Liver (tissue), 9 donors: Measurements from ENCODE around the gene E2F4. TPM values are rescaled to one million over a fixed set of nuclear protein-coding genes. Genes with fewer than 3 reads are reported as not detected.

Experiments
- DNase-seq: peaks from one replicate; pipeline ENCODE4 v3.0.0-alpha.2; 2017; ENCODE audit warnings: low spot score
- H3K27ac ChIP-seq, 2 donors: one replicate each; pipeline ENCODE4 v1.7.0; 2013; ENCODE audit warnings: inconsistent platforms in 2 of 2, low read length in 2 of 2, control low read depth in 1 of 2, low read depth in 1 of 2, mild to moderate bottlenecking in 1 of 2
- H3K27me3 ChIP-seq, 4 donors: one replicate each; pipeline versions ENCODE4 v1.6.1 to v1.7.0; 2013; ENCODE audit warnings: low read length in 3 of 4, inconsistent platforms in 1 of 4, mild to moderate bottlenecking in 1 of 4, moderate library complexity in 1 of 4; ENCODE audit not compliant: control insufficient read depth in 4 of 4, insufficient read depth in 4 of 4
- H3K36me3 ChIP-seq, 4 donors: one replicate each; pipeline versions ENCODE4 v1.6.1 to v1.7.0; 2013; ENCODE audit warnings: low read length in 3 of 4, mild to moderate bottlenecking in 3 of 4, low read depth in 1 of 4, moderate library complexity in 1 of 4; ENCODE audit not compliant: control insufficient read depth in 4 of 4, insufficient read depth in 3 of 4
- H3K4me1 ChIP-seq, 4 donors: one replicate each; pipeline versions ENCODE4 v1.6.1 to v1.7.0; 2013; ENCODE audit warnings: low read length in 3 of 4, mild to moderate bottlenecking in 3 of 4, moderate library complexity in 1 of 4; ENCODE audit not compliant: control insufficient read depth in 4 of 4, insufficient read depth in 4 of 4
- H3K4me3 ChIP-seq, 3 donors: one replicate each; pipeline versions ENCODE4 v1.6.1 to v1.7.0; 2013; ENCODE audit warnings: low read length in 3 of 3, control low read depth in 1 of 3, low read depth in 1 of 3, mild to moderate bottlenecking in 1 of 3
- H3K9ac ChIP-seq, 2 donors: one replicate each; pipeline ENCODE4 v1.7.0; 2013; ENCODE audit warnings: low read length in 2 of 2, mild to moderate bottlenecking in 2 of 2, moderate library complexity in 2 of 2, control low read depth in 1 of 2, low read depth in 1 of 2
- H3K9me3 ChIP-seq, 4 donors: one replicate each; pipeline versions ENCODE4 v1.6.1 to v1.7.0; 2013; ENCODE audit warnings: low read length in 3 of 4; ENCODE audit not compliant: control insufficient read depth in 4 of 4
- ATF3 ChIP-seq: IDR thresholded peaks from 2 replicates; pipeline ENCODE4 v1.6.1; 2016; ENCODE audit warnings: antibody characterized with exemption
- CTCF ChIP-seq: fragments of 150-350 bp; IDR thresholded peaks from 2 replicates; pipeline ENCODE4 v1.5.1; 2017; ENCODE audit warnings: improper control_type of control experiment, low read depth, low read length; ENCODE audit not compliant: missing input control
- EGR1 ChIP-seq, 2 donors: IDR thresholded peaks; 2 replicates each; pipeline ENCODE4 v1.6.1; 2016 to 2018; ENCODE audit warnings: antibody characterized with exemption in 2 of 2, low read depth in 2 of 2
- FOXA1 ChIP-seq: IDR thresholded peaks from 2 replicates; pipeline ENCODE4 v1.6.1; 2016; ENCODE audit warnings: antibody characterized with exemption
- FOXA2 ChIP-seq: IDR thresholded peaks from 2 replicates; pipeline ENCODE4 v1.6.1; 2016; ENCODE audit warnings: antibody characterized with exemption
- GABPA ChIP-seq, 2 donors: IDR thresholded peaks in 1 of 2; conservative IDR thresholded peaks in 1 of 2; 2 replicates each; pipeline ENCODE4 v1.6.1; 2016; ENCODE audit warnings: antibody characterized with exemption in 2 of 2, mild to moderate bottlenecking in 1 of 2, moderate library complexity in 1 of 2
- HNF4A ChIP-seq, 2 donors: conservative IDR thresholded peaks; 2 replicates each; pipeline ENCODE4 v1.6.1; 2016; ENCODE audit warnings: antibody characterized with exemption in 2 of 2, mild to moderate bottlenecking in 2 of 2
- HNF4G ChIP-seq: IDR thresholded peaks from 2 replicates; pipeline ENCODE4 v1.6.1; 2016; ENCODE audit warnings: antibody characterized with exemption
- JUND ChIP-seq, 2 donors: IDR thresholded peaks; 2 replicates each; pipeline ENCODE4 v1.6.1; 2016; ENCODE audit warnings: antibody characterized with exemption in 2 of 2
- MAX ChIP-seq: IDR thresholded peaks from 2 replicates; pipeline ENCODE4 v1.6.1; 2016; ENCODE audit warnings: antibody characterized with exemption
- NR2F2 ChIP-seq: IDR thresholded peaks from 2 replicates; pipeline ENCODE4 v1.6.1; 2016; ENCODE audit warnings: antibody characterized with exemption
- RAD21 ChIP-seq, 2 donors: IDR thresholded peaks; 2 replicates each; pipeline ENCODE4 v1.6.1; 2016; ENCODE audit warnings: antibody characterized with exemption in 2 of 2, mild to moderate bottlenecking in 2 of 2
- REST ChIP-seq: IDR thresholded peaks from 2 replicates; pipeline ENCODE4 v1.6.1; 2016; ENCODE audit warnings: antibody characterized with exemption, mild to moderate bottlenecking
- RXRA ChIP-seq, 2 donors: IDR thresholded peaks; 2 replicates each; pipeline ENCODE4 v1.6.1; 2017 to 2018; ENCODE audit warnings: antibody characterized with exemption in 2 of 2, mild to moderate bottlenecking in 1 of 2
- SP1 ChIP-seq: IDR thresholded peaks from 2 replicates; pipeline ENCODE4 v1.6.1; 2018; ENCODE audit warnings: antibody characterized with exemption, mild to moderate bottlenecking
- TAF1 ChIP-seq: conservative IDR thresholded peaks from 2 replicates; pipeline ENCODE4 v1.6.1; 2016; ENCODE audit warnings: antibody characterized with exemption, mild to moderate bottlenecking
- YY1 ChIP-seq: IDR thresholded peaks from 2 replicates; pipeline ENCODE4 v1.6.1; 2016; ENCODE audit warnings: antibody characterized with exemption, mild to moderate bottlenecking
- ZBTB33 ChIP-seq: IDR thresholded peaks from 2 replicates; pipeline ENCODE4 v1.6.1; 2016; ENCODE audit warnings: antibody characterized with exemption
- whole genome bisulfite sequencing: extraction: QIAGEN DNeasy Blood & Tissue Kit; methylation state at CpG from one replicate; pipeline ENCODE4 v1.1.7; 2013; 5-methylcytosine and 5-hydroxymethylcytosine counted together
- polyA plus RNA-seq, 2 donors: library from polyadenylated mRNA; stranded (reverse) in 1 of 2; unstranded in 1 of 2; fragments of 200-250 nt in 1 of 2; fragments of >200 nt in 1 of 2; fragmentation: Nextera tagmentation in 1 of 2; extraction: Ambion mirVana in 1 of 2; gene quantifications; one replicate each; pipeline versions ENCODE4 v1.2.1 to v1.2.3, GENCODE V29; 2013 to 2015
- total RNA-seq, 2 donors: library from RNA; depleted of rRNA; stranded (reverse); fragments of >200 nt; gene quantifications; one replicate each; pipeline ENCODE4 v1.2.3, GENCODE V29; 2014
- donor health status: healthy.
- donor health status: healthy.
- donor health status: healthy.
- donor health status: healthy.
- donor health status: healthy.

Gene E2F4
- total and polyA plus RNA-seq, 4 donors = 18.1 to 107 (median 30.0) TPM

- H3K9me3 ChIP-seq = no peaks in the 10 kb centered on the region
- no peak overlapping the region for H3K4me3 ChIP-seq
- H3K27ac ChIP-seq = no peak overlapping the region
- no peaks in the 10 kb centered on the region for H3K27me3 ChIP-seq
- TF ChIP-seq REST = no peak
- no peak for TF ChIP-seq FOXA2
- no peak for TF ChIP-seq NR2F2
- no peak for TF ChIP-seq ZBTB33
- no peak for TF ChIP-seq EGR1 (IDR thresholded peaks at IDR 0.05; ENCODE audit: low read depth in 2 of 2)
- TF ChIP-seq HNF4G = no peak
- TF ChIP-seq ATF3 = no peak
- no peak for TF ChIP-seq FOXA1
- no peak for TF ChIP-seq RXRA (IDR thresholded peaks at IDR 0.05)
- no peak for TF ChIP-seq CTCF
- no peak for TF ChIP-seq MAX
- no peak for TF ChIP-seq HNF4A (conservative IDR thresholded peaks at IDR 0.05)
- no peak for TF ChIP-seq YY1
- no peak for TF ChIP-seq RAD21 (IDR thresholded peaks at IDR 0.05)
- TF ChIP-seq SP1 = no peak
- TF ChIP-seq TAF1 = no peak
- TF ChIP-seq GABPA (IDR thresholded peaks at IDR 0.05 in 1 of 2, conservative IDR thresholded peaks at IDR 0.05 in 1 of 2) = no peak
- no peak for TF ChIP-seq JUND (IDR thresholded peaks at IDR 0.05)
- 87% methylated on average over 21 of the region's 21 CpGs for WGBS
- H3K9ac ChIP-seq = no peak overlapping the region
- no peak for DNase-seq
- H3K36me3 ChIP-seq = peaks cover 0 to 17% (median 4%) of the 10 kb centered on the region in 4 donors
- H3K4me1 ChIP-seq = peaks cover 14 to 24% (median 18%) of the 10 kb centered on the region in 4 donors
These were observed 15.5 kb downstream of the E2F4 start for GRCh38 chr16:67207249-67208091.
